Neural progenitor cell (in vitro differentiated cells): ENCODE measurements around the gene ZDHHC7.

ENCODE experiments used
- EZH2 ChIP-seq: fragments of 200-600 bp; sonication (generic); IDR thresholded peaks from 2 replicates; pipeline ENCODE4 v1.6.1; 2017; ENCODE audit warnings: antibody characterized with exemption, mild to moderate bottlenecking, moderate library complexity
- TF ChIP-seq, protein P1 (sequence below): fragments of 200-600 bp; sonication (generic); IDR thresholded peaks from 2 replicates; pipeline ENCODE4 v1.5.1; 2017; ENCODE audit warnings: antibody characterized with exemption, mild to moderate bottlenecking

DNA sequence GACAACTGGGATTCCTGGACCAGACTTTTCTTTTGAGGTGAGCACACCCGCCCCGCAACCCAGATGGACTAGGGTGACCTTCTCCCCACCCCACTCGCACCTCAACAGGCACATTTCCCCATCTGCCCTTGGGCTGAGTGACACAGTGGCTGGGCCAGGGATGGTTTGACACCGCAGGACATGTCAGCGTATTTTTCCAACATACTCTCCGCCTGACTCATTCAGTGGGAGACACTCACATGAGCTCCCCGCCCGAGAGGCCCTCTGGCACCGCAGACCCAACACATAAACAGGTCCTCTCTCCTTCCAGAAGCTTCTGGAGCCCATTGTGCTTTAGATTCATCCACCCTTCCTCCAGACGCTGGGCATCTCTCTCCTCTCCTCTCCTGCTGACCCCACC, 69.4 kb downstream of the ZDHHC7 start:
- TF ChIP-seq, protein P1, sequence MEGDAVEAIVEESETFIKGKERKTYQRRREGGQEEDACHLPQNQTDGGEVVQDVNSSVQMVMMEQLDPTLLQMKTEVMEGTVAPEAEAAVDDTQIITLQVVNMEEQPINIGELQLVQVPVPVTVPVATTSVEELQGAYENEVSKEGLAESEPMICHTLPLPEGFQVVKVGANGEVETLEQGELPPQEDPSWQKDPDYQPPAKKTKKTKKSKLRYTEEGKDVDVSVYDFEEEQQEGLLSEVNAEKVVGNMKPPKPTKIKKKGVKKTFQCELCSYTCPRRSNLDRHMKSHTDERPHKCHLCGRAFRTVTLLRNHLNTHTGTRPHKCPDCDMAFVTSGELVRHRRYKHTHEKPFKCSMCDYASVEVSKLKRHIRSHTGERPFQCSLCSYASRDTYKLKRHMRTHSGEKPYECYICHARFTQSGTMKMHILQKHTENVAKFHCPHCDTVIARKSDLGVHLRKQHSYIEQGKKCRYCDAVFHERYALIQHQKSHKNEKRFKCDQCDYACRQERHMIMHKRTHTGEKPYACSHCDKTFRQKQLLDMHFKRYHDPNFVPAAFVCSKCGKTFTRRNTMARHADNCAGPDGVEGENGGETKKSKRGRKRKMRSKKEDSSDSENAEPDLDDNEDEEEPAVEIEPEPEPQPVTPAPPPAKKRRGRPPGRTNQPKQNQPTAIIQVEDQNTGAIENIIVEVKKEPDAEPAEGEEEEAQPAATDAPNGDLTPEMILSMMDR, result no peak
- no peak for TF ChIP-seq EZH2
